HG02623 (cell line): ENCODE data around the gene COL26A1.
"Not testable (repeated sequence)": the region's sequence is repeated elsewhere in the genome, so short reads cannot be mapped to it uniquely, and the experiment has no call there.

Experiments
- ATAC-seq: cut with Tn5 transposase; IDR thresholded peaks from one replicate; pipeline ENCODE4 v1.9.1; 2021; ENCODE audit warnings: moderate library complexity; ENCODE audit not compliant: unreplicated experiment

COL26A1 gene

DNA sequence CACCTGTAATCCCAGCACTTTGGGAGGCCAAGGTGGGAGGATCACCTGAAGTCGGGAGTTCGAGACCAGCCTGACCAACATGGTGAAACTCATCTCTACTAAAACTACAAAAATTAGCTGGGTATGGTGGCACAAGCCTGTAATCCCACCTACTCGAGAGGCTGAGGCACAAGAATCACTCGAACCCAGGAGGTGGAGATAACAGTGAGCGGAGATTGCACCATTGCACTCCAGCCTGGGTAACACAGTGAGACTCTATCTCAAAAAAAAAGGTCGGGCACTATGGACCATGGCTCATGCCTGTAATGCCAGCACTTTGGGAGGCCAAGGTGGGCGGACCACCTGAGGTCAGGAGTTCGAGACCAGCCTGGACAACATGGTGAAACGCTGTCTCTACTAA is 127.8 kb downstream of the COL26A1 start:
- ATAC-seq, result not testable (repeated sequence)

DNA sequence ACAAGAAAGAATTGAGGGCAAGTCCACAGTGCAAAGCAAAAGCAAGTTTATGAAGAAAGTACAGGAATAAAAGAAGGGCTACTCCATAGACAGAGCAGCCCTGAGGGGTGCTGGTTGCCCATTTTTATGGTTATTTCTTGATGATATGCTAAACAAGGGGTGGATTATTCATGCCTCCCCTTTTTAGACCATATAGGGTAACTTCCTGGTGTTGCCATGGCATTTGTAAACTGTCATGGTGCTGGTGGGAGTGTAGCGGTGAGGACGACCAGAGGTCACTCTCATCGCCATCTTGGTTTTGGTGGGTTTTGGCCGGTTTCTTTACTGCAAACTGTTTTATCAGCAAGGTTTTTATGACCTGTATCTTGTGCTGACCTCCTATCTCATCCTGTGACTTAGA is 128.8 kb downstream of the COL26A1 start:
- ATAC-seq, result not testable (repeated sequence)

DNA sequence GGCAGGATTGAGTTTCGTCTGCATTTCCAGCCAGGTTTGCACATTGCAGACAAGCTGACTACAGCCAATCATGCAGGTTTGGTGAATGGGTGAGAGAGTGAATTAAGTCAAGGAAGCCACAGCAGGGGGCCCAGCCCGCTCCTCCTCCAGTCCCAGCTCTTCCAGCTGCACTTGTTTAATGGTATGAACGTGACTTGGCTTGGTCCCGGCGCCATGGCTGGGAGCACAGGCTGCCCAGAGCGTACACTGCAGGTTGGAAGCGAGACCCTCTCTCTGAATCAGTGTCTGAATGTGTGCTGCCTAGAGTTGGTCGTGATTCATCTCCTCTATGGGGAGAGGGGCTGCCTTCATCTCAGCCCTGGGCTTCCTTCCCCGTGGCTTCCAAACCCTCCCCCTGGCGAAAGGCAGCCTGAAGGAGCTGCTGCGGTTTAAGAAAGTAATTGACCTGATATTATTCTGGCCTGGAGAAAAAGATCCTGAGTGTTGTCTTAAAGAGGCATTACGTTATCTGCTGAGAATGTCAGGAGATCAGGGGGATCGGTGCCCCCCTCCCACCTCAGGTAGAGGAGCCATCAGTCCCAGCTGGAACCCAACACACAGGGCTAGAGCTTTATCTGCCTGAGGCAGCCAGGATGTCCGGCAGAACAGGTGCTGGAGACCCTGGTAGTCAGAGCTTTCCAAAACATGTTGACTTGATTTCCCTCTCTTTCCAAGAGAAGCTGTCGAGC is 132.1 kb downstream of the COL26A1 start:
- ATAC-seq, result no peak

DNA sequence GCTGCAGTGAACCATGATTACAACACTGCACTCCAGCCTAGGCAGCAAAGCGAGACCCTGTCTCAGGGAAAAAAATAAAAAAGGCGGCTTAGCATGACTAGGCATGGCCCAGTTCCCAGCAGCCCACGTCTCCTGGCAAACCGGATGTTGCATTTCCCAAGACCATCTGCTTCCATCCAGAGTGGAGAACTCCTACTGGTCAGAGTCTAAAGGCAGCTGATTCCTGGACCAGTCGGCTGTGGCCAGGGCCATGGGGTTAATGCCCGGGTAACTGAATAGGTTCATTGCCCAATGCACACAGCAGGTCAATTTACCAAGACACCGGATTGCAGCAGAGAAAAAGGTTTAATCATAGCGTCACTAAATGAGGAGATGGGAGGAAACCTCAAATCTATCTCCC is 133.3 kb downstream of the COL26A1 start:
- ATAC-seq, result no peak

DNA sequence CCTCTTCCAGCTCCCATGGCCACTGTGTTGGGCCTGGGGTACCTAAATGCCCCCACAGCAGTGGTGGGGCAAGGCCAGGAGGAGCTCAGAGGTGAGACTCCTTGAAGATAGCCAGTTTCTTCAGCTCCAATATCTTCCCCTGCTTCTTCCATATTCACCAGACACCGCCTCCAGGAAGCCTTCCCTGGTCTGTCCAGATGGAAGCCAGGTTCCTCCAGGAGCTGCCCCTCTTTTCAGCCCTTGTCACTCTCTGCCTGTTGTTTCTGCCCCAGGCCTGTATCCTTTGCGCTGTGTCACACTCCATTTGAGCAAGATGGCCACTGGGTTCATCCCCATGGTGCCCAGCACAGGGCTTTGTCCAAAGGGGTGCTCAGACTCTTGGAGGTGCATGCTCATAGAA is 138.7 kb downstream of the COL26A1 start:
- ATAC-seq, result no peak

DNA sequence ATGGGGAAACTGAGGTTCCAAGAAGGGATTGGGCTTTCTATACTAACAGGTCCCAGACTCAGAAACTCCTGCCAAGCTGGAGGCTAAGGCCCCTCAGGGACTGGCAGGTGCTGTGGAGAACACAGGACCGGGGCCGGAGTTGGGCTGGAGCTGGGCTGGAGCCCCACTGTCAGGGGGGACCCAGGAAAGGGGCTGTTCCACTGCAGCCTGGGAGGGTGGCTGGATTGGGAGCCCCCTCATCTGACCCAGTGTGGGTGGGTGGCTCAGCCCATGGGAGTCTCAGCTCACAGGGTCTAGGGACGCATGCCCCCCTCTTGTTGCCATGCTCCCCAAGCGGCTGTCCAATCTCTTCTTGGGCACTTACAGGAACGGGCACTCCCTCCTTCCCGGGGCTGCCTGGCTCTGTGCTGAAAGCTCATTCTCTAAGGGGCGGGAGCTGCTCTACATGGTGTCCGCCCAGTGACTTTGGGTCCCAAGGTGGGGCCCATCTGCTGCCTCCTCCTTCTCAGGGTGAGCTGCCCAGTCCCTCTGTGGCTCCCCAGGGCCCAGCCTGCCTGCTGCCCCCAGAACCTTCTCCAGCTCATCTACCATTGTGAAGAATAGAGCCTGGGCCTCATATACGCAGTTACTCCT is 139.9 kb downstream of the COL26A1 start:
- ATAC-seq, result no peak

DNA sequence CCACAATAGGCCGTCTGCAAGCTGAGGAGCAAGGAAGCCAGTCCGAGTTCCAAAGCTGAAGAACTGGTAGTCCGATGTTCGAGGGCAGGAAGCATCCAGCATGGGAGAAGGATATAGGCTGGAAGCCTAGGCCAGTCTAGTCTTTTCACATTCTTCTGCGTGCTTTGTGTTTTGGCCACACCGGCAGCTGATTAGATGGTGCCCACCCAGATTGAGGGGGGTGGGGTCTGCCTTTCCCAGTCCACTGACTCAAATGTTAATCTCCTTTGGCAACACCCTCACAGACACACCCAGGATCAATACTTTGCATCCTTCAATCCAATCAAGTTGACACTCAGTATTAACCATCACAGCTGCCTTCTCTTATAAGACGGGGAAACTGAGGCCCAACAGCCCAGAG is 142.8 kb downstream of the COL26A1 start:
- ATAC-seq, result not testable (repeated sequence)

DNA sequence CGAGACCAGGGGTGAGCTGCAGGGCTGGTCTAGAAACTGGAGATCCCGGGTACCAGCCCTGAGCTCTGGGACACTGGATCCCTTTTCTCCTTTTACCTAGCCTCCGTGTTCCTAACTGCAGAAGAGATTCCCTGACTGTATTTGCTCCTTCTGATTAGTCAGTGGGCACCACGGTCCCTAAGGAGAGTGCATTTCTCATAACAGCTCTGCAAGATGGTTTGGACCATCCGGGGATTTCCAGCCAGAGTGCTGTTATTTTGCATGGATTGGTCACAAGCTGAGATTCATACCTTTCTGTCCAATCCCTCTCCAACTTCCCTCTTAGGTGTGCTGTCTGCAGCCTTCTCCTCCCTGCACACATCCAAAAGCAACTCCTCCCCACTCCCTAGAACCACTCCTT is 143.9 kb downstream of the COL26A1 start:
- no peak for ATAC-seq

DNA sequence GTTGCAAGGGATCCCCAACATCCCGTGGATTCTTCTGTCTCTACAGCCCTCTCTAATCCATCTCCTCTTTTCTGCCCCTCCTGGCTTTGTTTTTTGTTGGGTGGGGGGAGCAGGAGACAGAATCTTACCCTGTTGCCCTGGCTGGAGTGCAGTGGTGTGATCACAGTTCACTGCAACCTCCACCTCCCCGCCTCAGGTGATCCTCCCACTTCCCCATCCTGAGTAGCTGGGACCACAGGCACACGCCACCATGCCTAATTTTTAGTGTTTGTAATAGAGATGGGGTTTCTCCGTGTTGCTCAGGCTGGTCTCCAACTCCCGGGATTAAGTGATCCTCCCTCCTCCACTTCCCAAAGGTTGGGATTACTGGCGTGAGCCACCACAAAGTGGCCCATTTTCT is 144.7 kb downstream of the COL26A1 start:
- no peak for ATAC-seq

DNA sequence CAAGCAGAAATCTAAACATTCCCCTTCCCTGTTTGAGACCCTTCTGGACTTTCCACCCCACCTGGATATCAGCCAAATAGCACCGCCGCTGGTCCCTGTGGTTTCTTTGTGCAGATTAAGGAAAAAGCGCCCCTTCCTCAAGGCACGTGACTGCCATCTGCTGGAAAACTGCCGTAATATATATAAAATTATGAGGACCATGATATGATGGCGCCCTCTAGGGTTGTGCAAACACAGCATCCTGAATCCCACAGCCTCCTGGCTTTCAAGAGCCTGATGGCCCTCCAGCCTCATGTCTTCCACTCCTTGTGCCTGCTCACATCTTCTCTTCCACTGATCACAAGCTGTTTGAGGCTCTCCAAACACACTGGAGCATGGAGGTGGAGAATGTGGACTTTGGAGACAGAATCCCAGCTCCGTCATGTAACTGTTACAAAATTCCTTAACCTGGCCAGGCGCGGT is 145.1 kb downstream of the COL26A1 start:
- no peak for ATAC-seq

DNA sequence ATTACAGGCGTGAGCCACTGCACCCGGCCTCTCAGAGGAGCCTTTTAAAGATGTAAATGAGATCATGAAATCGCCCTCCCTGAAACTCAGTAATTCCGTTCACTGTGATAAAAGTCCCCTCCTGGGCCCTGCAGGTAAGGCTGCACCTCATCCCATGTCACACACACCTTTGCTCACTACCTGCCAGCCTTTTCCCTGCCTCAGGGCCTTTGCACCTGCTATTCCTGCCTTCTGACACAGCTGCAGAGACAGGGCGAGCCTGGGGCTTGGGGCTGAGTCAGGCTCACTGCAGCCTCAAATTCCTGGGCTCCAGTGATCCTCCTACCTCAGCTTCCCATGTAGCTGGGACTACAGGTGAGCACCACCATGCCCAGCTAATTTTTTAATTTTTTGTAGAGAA is 147.6 kb downstream of the COL26A1 start:
- no peak for ATAC-seq

DNA sequence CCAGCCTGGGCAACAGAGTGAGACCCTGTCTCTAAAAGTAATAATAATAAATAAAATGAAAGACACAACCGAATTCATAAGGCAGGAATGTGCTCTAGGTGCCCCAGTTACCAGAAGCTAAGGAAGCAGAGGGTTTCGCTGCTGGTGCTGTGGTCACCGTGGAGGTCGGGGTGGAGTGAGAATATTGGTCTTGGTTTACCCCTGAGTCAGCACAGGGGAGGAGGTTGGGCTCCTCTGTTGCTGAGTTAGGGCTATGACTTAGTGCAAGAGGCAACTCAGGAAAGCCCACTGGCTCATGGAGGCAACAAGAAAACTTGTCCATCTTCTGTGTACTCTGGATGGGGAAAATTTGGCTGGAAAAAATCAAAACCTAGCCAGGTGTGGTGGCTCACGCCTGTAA is 149.3 kb downstream of the COL26A1 start:
- ATAC-seq, result no peak

DNA sequence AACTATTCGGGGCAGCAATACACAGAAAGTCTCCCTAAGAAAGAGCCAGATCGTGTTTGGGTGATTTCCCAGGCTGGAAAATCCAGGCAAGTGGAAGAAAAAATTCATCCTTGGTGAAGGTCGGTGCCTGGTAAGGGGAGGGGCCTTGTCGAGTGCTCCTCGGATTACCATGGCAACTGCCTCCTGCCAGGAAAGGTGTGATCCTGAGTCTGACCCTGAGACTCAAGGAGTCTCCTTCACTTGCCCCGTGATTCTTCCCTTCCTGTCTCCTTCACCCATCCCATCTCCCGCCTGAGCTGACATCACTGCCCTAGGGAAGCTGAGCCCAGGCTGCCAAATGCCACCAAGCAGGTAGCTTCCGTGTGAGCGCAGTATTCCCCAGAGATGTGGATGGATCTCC is 154.2 kb downstream of the COL26A1 start:
- ATAC-seq, result no peak

DNA sequence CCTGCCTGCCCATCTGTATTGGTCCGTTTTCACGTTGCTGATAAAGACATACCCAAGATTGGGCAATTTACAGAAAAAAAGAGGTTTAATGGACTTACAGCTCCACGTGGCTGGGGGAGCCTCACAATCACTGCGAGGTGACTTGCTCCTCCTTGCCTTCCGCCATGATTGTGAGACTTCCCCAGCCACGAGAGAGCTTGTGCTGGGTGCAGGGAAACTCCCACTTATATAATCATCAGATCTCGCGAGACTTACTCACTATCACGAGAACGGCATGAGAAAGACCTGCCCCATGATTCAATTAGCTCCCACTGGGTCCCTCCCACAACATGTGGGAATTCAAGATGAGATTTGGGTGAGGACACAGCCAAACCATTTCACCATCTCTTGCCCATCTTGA is 154.6 kb downstream of the COL26A1 start:
- no peak for ATAC-seq

DNA sequence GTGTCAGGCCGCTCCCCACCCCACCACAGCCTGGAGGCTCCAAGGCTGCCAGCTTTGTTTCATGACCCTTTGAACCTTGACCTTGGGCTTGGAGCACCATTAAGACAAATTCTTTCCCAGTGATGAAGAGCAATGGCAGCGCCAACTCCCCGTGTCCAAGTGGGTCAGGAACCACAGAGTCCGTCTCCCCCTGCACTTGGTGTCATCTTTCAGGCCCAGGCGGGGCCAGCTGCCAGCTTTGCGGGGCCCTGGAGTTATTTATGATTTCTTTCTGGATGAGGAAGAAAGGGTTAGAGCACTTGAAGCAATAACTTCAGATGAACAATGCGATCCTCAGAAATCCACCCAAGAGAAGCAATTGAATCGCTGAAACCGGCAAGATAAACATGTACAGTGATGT is 155.7 kb downstream of the COL26A1 start:
- no peak for ATAC-seq

DNA sequence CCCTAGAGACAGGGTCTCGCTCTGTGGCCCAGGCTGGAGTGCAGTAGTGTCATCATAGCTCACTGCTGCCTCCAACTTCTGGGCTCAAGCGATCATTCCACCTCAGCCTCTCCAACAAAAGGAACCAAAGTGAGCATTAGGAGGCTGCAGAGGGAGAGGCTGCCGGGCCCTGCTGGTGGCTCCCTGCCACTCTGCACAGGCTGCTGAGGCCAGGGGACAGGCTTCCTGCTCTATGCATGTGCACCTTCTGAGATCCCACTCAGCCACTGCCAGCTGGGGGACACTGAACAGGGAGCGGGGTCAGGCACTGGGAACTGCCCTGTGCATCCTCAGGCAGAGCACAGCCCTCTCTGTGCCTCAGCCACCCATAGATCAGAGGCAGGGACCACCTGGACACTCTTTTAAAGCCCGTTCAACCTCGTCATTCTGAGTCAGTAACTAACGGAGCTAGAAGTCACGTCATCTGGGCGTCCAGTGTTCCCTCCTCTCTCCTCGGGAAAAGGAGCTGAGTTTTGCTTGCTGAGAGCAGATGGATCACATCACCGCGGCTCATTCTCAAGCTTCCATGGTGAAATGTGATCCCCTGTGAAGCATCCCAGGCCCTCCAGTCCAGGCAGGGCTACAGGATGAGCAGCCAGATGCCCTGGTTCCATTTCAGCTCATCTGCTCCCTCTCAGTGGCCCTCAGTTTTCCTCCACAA is 156.8 kb downstream of the COL26A1 start:
- no peak for ATAC-seq

DNA sequence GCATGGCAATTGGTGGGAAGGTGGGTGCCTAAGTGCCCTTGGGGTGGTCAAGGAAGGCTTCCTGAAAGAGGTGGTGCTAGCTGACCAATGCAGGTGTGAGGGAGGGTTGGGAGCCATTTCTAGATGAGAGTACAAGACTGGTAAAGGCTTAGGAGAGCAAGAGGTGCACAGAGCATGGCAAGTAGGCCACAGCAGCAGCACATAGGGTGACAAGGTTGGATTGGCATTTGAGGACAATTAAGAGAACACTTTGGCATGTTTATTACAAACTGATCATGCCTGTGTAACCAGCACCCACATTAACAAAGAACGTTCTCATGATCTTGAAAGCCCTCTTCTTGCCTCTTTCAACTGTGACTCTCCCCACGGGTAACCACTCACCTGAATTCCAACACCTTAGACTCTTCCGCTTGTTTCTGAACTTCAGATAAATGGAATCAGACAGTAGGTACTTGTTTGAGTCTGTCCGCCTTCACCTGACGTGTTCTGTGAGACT is 158.8 kb downstream of the COL26A1 start:
- ATAC-seq, result no peak

DNA sequence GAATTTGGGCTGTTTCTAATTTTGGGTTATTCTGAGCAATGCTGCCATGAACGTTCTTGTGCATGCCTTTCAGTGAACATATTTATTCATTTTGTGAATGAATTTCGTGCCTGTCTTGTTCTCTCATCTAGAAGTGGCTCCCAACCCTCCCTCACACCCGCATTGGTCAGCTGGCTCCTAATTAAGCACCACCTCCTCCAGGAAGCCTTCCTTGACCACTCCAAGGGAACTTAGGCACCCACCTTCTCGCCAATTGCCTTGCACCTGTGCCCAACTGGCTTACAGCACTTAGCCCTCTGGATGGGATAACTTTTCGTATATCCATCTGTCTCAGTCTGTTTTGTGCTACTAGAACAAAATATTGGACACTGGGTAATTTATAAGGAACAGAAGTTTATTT is 159.3 kb downstream of the COL26A1 start:
- no peak for ATAC-seq

DNA sequence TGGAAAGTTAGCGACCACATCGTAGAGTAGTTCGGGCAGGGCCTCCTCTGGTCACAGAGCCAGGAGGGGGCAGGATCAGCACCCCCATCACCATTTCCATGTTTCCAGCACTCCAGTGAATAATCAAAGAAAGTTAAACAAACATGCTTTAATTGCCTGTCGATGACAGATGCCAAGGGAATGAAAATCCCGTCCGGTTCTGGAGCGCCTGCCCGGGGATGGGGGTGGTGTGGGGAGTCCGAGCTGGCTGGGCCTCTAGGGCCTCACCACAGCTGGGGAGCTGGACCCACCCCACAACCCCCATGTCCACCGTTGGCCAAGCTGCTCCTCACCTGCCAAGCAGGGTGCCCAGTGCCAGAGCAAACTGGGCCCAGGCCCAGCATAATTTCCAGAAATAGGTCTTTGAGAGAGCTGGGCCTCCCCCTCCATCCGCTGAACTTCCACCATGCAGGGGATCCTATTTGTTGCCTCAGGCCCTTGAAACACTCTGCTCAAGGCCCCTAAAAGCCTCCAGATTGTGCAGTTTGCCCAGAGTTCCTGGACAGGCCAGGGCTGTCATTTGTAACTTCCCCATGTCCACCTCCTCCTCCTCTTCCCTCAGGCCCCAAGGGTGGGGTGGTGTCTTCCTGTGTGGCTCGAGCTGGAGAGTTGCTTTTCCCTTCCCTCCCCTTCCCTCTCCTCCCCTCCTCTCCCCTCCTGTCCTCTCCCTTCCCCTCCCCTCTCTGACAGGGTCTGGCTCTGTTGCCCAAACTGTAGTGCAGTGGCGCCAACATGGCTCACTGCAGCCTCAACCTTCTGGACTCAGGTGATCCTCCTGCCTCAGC is 165.4 kb downstream of the COL26A1 start:
- ATAC-seq, result no peak

DNA sequence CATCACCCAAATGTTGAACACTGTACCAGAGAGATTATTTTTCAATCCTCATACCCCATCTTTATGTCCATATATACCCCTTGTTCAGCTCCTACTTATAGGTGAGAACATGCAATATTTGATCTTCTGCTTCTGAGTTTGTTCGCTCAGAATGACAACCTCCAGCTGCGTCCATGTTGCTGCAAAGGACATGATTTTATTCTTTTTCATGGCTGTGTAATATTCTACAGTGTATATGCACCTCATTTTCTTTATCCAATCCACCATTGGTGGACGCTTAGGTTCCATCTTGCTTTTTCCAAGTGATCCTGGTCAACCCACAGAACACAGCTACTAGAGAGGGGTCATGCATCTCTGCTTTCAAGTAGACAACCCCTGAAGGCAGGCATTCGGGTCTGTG is 166.9 kb downstream of the COL26A1 start:
- no peak for ATAC-seq

DNA sequence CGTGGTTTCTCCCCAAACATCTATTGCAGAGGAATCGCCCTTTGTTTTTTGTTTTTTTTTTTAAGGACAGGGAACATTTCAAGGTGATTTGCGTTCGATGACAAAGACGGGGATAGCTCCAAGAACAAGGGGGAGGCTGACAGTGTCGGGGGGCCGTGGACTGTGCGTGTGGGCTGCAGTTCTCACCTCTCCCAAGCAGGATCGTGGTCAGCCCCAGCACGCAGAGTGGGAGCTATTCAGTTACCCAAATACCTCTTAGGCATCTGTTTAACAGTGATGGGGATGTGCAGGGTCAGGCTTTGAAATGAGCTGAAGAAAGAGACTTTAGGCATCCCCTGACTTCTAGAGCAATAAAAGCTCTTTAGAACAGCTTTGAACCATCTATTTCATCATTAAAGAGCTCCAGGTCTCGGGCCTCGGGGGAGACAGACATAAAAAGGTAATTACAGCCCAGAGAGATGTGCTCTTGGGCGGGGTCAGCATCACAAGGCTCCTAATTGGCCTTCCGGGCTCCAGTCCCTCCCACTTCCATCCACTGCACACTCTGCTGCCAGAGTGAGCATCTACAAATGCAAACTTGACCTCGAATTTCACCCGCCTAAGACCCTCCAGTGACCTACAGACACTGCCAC is 169.2 kb downstream of the COL26A1 start:
- no peak for ATAC-seq
